Measurements from ENCODE around the gene TELO2.
"Not testable (repeated sequence)": the region's sequence is repeated elsewhere in the genome, so short reads cannot be mapped to it uniquely, and the experiment has no call there.

Gene TELO2

GRCh38 chr16:1478937-1479336 is 14.2 kb upstream of the TELO2 start:
- not testable (repeated sequence) for DNase-seq

- DNase-seq: no peak
Measured at GRCh38 chr16:1481906-1482835, 11.0 kb upstream of the TELO2 start.

DNA sequence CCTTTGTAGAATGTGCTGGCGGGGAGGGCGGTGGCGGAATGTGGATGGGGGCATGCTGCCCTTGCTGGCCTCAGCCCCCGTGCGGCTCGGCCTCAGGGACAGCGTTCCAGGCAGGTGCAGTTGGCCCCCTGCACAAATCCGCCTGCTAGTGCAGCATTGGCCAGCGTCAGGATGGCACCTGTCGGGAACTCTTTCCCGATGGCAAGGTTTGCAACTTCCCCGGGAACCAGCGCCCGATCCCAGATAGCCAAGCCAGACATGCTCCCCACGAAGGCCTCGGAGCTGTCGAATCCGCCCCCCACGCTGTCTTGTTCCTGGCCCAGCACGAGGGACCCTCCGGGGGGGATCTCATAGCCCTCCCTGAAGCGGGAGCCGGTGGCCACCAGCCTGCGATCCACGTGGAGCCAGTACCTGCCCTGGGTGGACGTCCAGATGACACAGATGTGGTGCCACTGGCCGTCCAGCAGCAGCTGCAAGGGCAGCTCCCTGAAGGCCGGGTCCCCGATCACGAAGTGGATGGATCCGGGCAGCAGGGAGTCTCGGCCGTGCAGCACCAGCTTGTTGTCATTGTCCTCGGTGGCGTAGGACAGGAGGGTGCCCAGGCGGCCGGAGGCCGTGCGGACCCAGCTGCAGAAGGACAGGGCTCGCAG is 7.2 kb upstream of the TELO2 start:
- no peak for DNase-seq

- no peak for DNase-seq
Measured at GRCh38 chr16:1486551-1487390, 6.4 kb upstream of the TELO2 start.

DNA sequence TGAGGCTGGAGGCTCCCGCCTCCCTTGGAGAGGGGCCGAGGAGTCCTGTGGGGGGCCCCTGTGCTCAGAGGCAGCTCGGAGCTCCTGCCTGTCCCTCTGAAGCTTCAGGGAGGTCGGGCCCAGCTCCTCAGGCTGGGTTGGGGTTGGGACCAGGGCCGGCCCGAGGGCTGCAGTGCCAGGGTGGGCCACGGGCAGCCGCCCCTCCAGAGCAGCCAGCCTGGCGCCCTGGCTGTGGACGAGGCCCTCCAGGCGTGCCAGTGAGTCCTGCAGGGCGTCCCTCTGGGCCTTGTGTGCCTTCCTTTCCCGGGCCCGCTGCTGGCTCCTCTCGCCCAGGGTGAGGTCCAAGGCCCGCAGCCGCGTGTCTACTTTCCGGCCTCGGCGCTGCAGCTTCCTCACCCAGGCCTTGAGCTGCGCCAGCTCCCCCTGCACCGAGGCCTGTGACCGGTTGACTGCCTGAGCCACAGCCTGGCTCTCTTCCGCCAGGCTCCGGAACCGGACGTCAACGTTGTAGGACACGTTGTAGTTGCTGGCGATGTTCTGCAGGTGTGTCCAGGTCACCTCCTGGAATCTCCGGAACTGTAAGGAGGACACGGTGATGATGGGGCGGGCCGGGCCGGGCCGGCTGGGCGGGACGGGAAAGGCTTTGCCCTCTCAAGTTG is 5.6 kb upstream of the TELO2 start:
- no peak for DNase-seq

GRCh38 chr16:1488054-1488601 is 5.0 kb upstream of the TELO2 start:
- no peak for DNase-seq

GRCh38 chr16:1488619-1489018 is 4.5 kb upstream of the TELO2 start, which contains the start of gene PTX4:
Gene PTX4 (minus strand): TSS chr16:1488944. CDS start chr16:1488909, 35 bp downstream.
- DNase-seq: no peak

DNA sequence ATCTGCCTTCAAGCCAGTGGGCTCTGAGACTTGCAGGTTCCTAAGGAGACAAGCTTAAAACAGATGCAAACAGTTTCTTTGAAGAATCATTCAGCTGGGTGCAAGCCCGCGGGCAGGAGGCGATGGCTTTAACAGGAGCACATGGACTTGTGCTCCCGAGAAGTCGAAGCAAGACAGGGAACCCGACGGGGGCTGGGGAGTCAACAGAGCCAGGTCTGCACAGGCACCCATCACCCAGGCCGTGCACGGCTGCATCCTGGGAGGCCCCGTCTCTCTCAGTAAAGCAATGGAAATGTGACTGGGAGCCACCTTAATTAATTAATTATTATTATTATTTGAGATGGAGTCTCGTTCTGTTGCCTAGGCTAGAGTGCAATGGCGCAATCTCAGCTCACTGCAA is 4.1 kb upstream of the TELO2 start:
- DNase-seq: no peak

GRCh38 chr16:1491327-1491726 is 1.8 kb upstream of the TELO2 start:
- no peak for DNase-seq

DNA sequence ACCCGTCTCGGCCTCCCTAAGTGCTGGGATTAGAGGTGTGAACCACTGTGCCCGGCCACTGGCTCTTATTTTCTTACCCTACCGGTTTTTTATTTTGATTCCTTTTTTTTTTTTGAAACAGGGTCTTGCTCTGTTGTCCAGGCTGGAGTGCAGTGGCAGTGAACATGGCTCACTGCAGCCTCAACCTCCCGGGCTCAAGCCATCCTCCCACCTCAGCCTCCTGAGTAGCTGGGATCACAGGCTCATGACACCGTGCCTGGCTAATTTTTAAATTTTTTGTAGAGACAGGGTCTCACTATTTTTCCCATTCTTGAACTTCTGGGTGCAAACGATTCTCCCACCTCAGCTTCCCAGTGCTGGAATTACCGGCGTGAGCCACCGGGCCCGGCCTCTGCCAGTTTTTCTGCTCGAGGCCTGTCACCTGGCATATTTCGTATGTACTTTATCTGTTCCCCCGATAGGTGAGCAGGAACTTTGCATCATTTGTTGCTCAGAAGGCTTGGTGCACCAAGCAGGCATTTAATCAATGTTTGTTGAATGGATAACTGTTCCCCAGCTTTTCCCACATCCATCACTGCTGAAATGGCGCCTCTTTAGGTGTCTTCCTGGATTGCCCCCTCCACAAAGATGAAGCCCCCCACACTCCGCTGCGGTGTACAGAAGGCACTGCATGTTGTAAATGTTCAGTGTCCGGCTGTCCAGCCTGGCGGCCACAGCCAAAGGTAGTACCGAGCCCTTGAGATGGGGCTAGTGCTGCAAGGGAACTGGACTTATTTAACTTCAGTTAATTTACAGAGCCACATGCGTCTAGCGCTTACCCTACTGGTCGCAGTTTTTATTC is 858 bp upstream of the TELO2 start:
- DNase-seq: no peak

DNA sequence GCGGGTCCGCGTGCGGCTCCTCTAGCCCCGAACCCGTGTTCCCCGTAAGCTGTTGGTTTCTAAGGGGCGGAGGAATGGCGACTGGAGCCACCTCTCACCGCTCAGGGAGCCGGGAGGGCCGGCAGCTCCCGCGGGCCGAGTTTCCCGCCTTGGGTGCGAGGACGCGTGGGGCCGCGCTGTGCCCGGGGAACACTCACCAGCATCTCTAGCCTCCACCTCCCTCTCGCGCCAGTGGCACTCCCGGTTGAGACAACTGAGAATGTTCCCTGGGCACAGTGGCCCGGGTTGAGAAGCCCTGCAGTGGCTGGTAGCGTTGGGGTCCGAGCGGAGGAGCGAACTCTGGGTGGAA is 560 bp downstream of the TELO2 start:
- no peak for DNase-seq

GRCh38 chr16:1494129-1494640 is 1.0 kb downstream of the TELO2 start:
- DNase-seq: no peak

DNA sequence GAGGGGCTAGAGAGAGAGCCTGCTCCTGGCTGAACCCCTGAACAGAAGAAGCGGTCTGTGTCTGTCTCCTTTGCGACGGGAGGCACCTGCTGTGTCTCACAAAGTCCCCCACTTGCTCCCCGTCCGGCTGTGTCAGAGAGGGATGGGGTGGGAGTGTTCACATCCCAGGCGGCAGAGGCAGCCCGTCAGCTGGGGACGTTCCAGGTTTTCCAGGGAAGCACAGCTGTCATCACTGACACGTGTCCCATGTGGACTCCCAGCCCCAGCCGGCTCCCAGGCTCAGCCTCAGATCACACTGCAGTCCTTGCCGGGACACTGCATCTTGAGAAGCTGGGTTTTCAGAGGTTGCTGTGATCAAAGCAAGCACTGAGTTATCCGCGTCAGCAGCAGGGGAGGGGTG is 1.6 kb downstream of the TELO2 start:
- no peak for DNase-seq

- DNase-seq: no peak
Measured at GRCh38 chr16:1495211-1495888, 2.2 kb downstream of the TELO2 start.

DNA sequence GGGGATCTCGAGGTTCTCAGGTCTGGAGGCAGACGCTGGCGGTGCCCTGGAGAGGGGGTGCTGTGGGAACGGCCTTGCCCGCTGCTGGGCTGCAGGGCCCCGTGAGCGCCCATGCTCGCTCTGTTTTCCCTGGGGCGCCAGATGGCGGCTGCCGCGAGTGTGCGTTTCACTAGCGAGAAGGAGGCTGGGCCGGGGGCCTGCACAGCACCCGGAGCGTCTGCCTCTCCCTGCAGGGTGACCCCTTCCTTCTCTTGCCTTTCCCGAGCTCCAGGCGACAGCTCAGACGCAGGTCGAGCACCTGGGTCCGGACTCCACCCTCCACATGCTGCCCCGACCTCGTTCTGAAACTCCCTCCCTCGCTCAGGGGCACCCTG is 2.7 kb downstream of the TELO2 start:
- no peak for DNase-seq

GRCh38 chr16:1496464-1496863 is 3.3 kb downstream of the TELO2 start:
- no peak for DNase-seq

DNA sequence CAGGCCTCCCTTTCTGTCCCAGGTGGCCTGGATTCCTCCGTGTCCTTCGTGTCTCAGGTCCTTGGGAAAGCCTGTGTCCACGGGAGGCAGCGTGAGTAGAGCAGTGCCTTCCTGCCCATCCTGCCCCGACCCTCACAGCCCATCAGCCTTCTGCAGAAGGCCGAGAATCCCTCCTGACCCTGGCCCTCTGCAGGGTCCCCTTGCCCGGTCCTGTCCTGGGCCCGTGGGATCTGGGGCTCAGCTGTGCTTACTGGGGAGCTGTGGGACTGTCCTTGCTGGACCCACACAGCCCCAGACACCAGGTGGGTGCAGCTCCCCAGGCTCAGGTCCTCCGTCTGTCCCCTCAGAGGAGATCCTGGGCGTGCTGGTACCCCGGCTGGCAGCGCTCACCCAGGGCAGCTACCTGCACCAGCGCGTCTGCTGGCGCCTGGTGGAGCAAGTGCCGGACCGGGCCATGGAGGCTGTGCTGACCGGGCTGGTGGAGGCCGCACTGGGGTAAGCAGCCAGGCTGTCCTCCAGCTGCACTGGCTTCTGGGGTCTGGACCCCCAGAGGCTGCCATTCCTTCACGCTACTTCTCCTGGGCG is 3.9 kb downstream of the TELO2 start:
- no peak for DNase-seq

DNA sequence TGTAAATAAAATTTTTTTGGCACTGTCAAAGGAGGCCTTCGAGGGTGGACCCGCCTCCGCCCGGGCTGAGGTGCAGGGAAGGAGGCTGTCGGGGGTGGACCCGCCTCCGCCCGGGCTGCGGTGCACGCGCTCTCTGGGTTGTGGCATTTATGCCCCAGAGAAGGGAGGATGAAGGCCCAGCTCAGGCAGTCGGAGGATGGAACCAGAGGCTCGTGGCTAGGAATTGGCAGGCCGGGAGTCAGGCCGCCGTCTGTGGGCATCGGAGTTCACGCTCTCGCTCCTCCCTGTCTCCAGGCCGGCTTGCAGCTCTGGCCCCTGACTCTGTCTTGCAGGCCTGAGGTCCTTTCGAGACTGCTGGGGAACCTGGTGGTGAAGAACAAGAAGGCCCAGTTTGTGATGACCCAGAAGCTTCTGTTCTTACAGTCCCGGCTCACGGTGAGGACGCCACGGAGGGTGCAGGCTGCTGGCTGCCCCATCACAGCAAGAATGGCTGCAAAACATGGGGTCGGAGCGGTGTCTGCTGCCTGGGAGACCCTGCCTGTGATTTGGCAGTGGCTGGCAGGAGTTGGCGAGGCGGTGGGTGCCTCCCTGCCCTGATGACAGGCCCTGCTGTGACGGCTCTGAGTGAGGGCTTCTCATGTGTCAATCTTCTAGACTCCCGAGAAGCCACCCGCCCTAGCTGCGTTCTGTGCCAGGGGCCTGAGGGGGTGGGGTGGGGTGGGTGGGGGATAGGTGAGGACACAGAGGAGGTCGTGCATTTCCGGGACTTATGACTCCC is 5.9 kb downstream of the TELO2 start:
- DNase-seq: no peak

- DNase-seq: no peak
Measured at GRCh38 chr16:1499756-1500464, 6.8 kb downstream of the TELO2 start.

Measured in right forelimb (tissue), 1 donor.